Retinal pigment epithelial cell (primary cell): ENCODE results near the gene MGAT4A.

Experiments
- DNase-seq: peaks from one replicate; pipeline ENCODE4 v3.0.0-alpha.2; 2010; ENCODE audit warnings: low read depth
- H3K4me3 ChIP-seq: 2 replicates; pipeline ENCODE4 v1.5.1; 2011; ENCODE audit warnings: mild to moderate bottlenecking, low read length, control low read depth, moderate library complexity
- TF ChIP-seq, protein P1 (sequence below): conservative IDR thresholded peaks from 2 replicates; pipeline ENCODE4 v1.5.1; 2011; ENCODE audit warnings: low read depth, low read length, control low read depth, inconsistent platforms

The MGAT4A gene

GRCh38 chr2:98695255-98695654, 35.7 kb downstream of the MGAT4A start:
- TF ChIP-seq, protein P1, sequence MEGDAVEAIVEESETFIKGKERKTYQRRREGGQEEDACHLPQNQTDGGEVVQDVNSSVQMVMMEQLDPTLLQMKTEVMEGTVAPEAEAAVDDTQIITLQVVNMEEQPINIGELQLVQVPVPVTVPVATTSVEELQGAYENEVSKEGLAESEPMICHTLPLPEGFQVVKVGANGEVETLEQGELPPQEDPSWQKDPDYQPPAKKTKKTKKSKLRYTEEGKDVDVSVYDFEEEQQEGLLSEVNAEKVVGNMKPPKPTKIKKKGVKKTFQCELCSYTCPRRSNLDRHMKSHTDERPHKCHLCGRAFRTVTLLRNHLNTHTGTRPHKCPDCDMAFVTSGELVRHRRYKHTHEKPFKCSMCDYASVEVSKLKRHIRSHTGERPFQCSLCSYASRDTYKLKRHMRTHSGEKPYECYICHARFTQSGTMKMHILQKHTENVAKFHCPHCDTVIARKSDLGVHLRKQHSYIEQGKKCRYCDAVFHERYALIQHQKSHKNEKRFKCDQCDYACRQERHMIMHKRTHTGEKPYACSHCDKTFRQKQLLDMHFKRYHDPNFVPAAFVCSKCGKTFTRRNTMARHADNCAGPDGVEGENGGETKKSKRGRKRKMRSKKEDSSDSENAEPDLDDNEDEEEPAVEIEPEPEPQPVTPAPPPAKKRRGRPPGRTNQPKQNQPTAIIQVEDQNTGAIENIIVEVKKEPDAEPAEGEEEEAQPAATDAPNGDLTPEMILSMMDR = no peak
- no peak for DNase-seq
- no peak overlapping the region for H3K4me3 ChIP-seq

GRCh38 chr2:98693477-98693876, 37.5 kb downstream of the MGAT4A start:
- no peak overlapping the region for H3K4me3 ChIP-seq
- no peak for DNase-seq
- TF ChIP-seq, protein P1 = no peak

GRCh38 chr2:98692090-98693054, 38.6 kb downstream of the MGAT4A start:
- no peak for DNase-seq
- no peak overlapping the region for H3K4me3 ChIP-seq
- TF ChIP-seq, protein P1 = no peak

DNA sequence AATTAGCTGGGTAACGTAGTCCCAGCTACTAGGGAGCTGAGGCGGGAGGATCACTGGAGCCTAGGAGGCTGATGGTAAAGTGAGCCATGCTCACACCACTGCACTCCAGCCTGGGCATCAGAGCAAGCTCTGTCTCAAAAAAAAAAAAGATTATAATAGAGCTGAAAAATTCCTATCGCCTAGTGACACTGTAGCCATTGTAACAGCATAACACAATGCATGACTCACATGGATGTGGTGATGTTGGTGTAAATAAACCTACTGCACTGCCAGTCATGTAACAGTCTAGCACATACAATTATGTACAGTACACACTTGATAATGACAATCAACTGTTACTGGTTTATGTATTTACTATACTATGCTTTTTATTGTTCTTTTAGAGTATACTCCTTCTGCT, 39.6 kb downstream of the MGAT4A start:
- TF ChIP-seq, protein P1 = no peak
- no peak overlapping the region for H3K4me3 ChIP-seq
- peak; percentile 29 for DNase-seq

DNA sequence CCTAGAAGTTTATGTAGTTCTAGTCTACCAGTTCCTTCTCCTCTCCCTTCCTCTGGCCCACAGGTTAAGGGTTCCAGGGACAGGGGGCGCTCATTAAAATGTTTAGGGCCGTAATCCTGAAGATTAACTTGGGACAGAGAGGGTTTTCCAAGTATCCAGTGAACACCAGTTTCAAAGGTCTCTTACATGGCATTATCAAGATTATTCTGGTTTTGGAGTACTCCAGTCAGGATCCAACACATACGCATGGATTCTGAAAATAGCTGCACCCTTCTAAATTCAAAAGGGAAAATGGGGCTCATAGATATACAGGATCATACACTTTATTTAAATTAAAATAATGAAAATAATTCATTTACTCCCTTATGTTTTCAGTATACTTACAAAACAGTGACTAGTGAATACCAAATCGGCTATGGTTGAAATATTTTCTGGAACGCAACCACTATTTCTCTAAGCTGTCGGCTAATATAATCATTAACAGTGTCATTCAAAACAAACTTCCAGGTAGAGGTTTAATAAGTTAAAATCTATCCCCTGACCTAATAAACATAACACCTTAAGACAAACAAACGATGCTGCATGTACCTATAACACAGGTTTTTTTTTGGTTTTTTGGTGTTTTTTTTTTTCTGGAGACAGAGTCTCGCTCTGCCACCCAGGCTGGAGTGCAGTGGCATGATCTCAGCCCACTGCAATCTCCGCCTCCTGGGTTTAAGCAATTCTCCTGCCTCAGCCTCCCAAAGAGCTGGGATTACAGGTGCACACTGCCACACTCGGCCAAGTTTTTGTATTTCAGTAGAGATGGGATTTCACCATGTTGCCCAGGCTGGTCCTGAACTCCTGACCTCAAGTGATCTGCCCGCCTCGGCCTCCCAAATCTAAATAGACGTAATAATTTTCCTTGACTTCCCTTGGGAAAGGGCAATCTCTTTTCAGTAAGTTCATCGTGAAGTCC, 44.7 kb downstream of the MGAT4A start:
- DNase-seq = no peak
- TF ChIP-seq, protein P1 = no peak
- H3K4me3 ChIP-seq = no peak overlapping the region

- no peak overlapping the region for H3K4me3 ChIP-seq
- TF ChIP-seq, protein P1 = no peak
- DNase-seq = no peak
These were observed 47.2 kb downstream of the MGAT4A start for GRCh38 chr2:98683728-98684127.
